RPMI7951 (cell line): ENCODE data around the gene DERL3. TPM values are rescaled to one million over a fixed set of nuclear protein-coding genes. Genes with fewer than 3 reads are reported as not detected.
A peak's percentile ranks its signal among the peaks of the same experiment; 100 is the strongest.

ENCODE experiments used
- DNase-seq: peaks from one replicate; pipeline ENCODE4 v3.0.0-alpha.2; 2012; ENCODE audit warnings: low read depth
- total RNA-seq: library from RNA; depleted of rRNA; stranded (reverse); fragments of >200 nt; shearing (Covaris generic); gene quantifications from 2 replicates; pipeline ENCODE4 v1.2.3, GENCODE V29; 2014; rRNA removed

DERL3 gene
- total RNA-seq, 1 experiment from 2014 or later, result 4.2 TPM

GRCh38 chr22:23801886-23802377 lies 36.9 kb downstream of the DERL3 start:
- DNase-seq, result no peak

DNA sequence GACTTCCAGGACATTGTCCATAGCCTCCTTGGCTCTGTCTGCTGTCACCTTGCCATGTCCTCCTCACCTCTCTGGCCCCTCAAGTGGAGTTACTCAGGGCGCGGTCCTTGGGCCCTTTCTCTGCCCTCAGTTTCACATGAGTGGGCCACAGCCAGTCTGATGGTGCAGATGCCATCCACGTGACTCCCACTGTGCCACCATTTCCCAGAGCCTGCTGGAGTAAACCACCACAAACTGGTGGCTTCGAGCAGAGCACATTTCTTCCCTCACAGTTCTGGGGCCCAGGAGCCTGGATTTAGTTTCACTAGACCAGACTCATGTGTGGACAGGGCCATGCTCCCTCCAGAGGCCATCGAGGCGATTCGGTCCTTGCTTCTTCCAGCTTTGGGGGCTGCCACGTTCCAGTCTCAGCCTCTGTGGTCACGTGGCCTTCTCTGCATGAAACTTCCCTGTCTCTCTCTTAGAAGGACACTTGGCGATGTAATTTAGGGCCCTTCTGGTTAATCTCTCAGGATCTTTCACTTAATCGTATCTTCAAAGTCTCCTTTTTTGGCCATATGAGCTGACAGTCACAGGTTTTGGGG lies 37.5 kb downstream of the DERL3 start:
- no peak for DNase-seq

- no peak for DNase-seq
Measured at GRCh38 chr22:23800297-23801237, 38.2 kb downstream of the DERL3 start.

DNA sequence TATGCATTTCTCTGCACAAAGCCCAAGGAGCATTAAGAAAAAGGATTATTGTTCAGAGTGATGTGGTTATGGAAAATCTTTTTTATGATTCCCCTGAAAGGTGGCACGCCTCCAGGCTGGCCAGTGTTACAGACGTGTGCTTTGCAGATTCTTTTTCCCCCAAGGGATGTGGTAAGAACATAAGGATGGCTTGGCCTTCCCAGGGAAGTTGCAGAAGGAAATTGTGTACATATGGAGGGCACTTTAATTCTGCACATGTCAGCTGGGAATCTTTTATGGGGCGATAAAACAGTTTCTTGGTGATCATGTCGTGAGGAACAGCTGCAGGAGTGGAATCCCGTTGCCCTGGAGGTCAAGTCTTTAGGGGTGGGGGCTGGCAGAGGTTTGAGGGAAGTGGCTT lies 42.3 kb downstream of the DERL3 start:
- peak; percentile 64 for DNase-seq

DNA sequence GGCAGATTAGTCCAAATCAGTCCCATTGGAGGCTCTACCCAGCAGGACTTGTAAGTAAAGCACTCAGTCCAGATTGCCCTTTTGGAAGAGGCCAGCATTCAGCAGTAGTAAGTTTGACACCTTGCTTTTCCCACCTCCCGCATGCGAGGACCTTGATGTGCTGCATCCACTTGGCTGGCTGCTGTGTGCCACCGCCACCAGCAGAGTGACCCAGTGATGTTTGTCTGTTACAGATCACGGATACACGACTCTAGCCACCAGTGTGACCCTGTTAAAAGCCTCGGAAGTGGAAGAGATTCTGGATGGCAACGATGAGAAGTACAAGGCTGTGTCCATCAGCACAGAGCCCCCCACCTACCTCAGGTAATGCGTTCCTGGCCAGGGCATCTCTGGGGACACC lies 45.5 kb downstream of the DERL3 start:
- DNase-seq, result no peak

GRCh38 chr22:23791738-23792645 lies 46.8 kb downstream of the DERL3 start:
- DNase-seq, result no peak

DNA sequence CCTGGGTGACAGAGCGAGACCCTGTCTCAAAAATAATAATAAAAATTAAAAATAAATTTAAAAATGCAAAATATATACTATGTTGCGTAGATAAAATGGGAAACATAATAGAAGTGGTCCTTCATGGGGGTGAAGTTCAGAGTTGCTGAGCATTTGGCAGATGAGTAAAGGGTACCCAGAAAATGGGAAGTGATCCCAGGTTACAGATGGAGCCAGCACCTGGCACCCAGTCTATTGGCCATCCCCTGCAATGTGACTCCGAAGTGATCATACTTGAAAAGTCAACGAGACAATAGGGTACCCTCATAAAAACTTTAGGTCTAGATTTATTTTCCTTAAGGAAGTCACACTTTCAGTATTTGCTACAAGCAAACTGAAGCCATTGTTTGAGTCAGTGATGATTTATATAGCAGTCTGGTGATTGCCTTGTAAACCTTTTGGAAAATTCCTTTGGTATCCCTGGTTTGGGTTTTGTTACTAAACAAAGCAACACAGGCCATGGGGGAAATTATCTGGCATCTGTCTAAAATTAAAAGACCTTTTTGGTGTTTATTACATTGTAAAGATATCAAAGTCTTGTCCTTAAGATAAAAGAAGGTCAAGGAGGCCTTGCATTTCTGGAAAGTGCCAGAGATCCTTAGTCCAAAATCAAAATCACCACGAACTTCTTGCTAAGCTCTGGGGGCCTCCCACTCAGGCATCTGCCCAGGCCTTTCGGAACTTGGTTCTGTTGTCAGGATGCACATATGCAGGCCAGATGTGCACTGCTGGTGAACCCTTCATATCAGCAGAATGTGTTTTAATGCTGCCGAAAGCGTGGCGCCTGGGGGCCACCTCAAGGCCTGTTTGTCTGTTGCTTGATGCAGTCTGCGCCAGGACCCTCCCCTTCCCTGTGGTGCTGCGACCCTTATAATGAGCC lies 47.7 kb downstream of the DERL3 start:
- DNase-seq, result peak; percentile 87

DNA sequence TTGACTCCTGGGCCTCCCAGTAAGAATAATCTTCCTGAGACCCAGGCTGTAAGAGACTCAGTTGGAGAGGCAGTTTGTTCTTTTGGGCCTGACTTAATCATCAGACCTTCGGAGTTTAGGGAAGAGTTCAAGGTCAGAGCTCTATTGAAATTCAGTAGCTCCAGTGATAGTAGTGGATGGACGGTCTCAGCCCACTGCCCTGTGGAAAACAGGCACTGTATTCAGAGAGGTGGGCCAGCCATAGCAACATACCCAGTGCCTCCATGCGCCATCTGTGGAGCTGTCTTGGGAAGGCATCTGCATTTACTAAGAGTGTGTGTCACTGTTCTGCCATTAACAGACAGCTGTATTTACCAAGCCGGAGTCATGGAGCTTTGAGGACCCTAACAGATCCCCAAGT lies 49.2 kb downstream of the DERL3 start:
- no peak for DNase-seq

DNA sequence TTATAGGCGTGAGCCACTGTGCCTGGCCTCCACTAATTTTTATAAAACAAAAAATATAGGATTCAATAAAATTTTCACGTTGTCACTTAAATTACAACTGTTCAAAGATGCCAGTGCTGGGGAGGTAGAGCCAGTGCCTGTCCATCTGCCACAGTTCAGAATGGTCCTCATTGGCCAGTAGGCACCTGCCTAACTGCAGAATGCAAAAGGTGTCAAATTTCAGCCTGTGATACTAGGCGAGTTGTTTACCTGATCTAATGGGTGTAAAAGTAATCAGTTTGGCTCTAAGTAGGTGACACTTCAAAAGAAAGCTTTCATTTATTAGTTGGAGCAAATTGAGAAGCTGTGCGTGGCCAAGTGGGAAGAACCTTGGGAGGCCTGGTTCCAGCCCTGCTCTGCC lies 49.7 kb downstream of the DERL3 start:
- DNase-seq, result no peak

GRCh38 chr22:23787910-23788309 lies 50.9 kb downstream of the DERL3 start:
- no peak for DNase-seq

DNA sequence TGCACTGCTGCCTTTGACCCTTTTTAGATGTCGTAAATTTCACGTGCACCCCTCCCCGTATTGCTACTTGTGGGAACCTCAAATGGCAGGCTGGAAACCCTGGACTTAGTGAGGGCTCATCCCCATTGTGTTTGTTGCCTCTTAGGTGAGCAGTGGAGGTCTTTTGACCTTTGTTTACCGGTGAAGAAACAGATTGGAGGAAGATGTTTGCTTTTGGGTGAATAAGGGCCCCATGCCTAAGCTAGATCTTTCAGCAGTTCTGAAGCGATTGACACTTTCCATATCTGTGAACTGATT lies 51.3 kb downstream of the DERL3 start:
- DNase-seq, result no peak

DNA sequence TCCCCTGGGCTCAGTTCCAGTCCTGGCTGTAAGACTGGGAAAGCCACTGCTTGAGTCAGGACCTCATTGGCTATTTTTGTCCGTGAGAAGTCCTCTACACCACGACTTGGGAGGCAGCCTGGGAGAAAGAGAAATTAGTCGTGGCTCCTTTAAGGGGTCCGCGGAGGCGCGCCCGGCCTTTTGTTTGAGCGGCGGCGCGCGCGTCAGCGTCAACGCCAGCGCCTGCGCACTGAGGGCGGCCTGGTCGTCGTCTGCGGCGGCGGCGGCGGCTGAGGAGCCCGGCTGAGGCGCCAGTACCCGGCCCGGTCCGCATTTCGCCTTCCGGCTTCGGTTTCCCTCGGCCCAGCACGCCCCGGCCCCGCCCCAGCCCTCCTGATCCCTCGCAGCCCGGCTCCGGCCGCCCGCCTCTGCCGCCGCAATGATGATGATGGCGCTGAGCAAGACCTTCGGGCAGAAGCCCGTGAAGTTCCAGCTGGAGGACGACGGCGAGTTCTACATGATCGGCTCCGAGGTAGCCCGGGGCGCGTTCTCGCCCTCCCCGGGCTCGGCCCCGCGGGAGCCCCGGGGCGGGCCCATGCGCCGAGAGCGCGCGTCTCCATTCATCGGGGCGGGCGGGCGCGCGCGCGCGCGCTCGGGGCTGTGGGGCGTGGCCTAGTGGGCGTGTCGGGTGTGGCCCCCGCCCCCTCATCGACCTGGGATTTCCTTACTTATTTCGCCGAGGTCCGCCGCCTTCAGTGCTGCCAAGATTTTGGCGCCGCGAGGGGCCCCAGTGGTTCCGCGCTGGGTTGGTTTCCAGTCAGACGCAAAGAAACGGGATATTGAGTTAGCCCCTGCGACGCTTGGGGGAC lies 51.8 kb downstream of the DERL3 start, which contains the start of gene SMARCB1:
Gene SMARCB1, plus strand, starts transcription at position 215 of the 848 bp plus-strand sequence. Its CDS starts 204 bp downstream, at position 419.
- peak; percentile 95 for DNase-seq

DNA sequence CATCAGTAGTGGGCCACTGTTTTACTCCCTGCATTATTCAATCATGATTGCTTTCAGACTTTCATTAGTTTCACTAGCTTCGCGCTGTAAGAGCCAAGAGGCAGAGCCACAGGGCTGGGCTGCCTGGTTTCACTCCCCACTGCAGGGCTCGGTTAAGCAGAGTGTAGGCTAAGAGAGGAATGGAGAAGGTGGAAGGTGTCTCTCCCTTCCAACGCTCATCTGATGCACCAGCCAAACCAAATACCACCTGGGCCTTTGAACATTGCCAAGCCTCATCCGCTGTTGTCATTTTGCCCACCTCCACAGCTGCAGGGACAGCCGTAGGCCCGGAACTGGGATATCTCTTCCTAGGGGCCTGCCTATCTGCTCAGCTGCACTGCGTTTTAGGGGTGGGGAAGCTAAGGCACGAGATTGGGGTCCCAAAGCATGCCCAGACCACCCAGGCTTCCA lies 52.5 kb downstream of the DERL3 start:
- no peak for DNase-seq

Other genes starting within 250 kb of the DERL3 start
- gene DRICH1, start 206.7 kb downstream of the DERL3 start, total RNA-seq, result not detected in 2 replicates
- gene RGL4, start 148.0 kb downstream of the DERL3 start, total RNA-seq, result 0.12 TPM in 1 of 2 replicates, not detected in the other
- 1.8 and 2.9 TPM in 2 replicates for gene ZNF70, start 87.9 kb downstream of the DERL3 start, total RNA-seq
- not detected in 2 replicates for gene VPREB3, start 84.6 kb downstream of the DERL3 start, total RNA-seq
- gene C22orf15, start 76.0 kb downstream of the DERL3 start, total RNA-seq, result not detected in 2 replicates
- gene CHCHD10, start 71.0 kb downstream of the DERL3 start, total RNA-seq, result 1.8 and 13.9 TPM in 2 replicates
- gene MMP11, start 66.2 kb downstream of the DERL3 start, total RNA-seq, result 52.3 and 55.0 TPM in 2 replicates
- 72.3 and 77.3 TPM in 2 replicates for gene SMARCB1, start 52.0 kb downstream of the DERL3 start, total RNA-seq
- 32.1 and 39.5 TPM in 2 replicates for gene SLC2A11, start 18.9 kb upstream of the DERL3 start, total RNA-seq
- gene MIF, start 55.4 kb upstream of the DERL3 start, total RNA-seq, result 582 and 667 TPM in 2 replicates
- 18.5 and 21.4 TPM in 2 replicates for gene GSTT2B, start 122.2 kb upstream of the DERL3 start, total RNA-seq
- 1.9 and 2.3 TPM in 2 replicates for gene DDTL, start 127.9 kb upstream of the DERL3 start, total RNA-seq
- gene DDT, start 135.4 kb upstream of the DERL3 start, total RNA-seq, result 218 and 257 TPM in 2 replicates
- gene GSTT2, start 141.1 kb upstream of the DERL3 start, total RNA-seq, result 0.29 and 0.84 TPM in 2 replicates
- not detected in 2 replicates for gene GSTT4, start 166.4 kb upstream of the DERL3 start, total RNA-seq
- gene CABIN1, start 172.3 kb upstream of the DERL3 start, total RNA-seq, result 18.9 and 19.5 TPM in 2 replicates